ENCODE results near the gene CTXN3.

Gene CTXN3

DNA sequence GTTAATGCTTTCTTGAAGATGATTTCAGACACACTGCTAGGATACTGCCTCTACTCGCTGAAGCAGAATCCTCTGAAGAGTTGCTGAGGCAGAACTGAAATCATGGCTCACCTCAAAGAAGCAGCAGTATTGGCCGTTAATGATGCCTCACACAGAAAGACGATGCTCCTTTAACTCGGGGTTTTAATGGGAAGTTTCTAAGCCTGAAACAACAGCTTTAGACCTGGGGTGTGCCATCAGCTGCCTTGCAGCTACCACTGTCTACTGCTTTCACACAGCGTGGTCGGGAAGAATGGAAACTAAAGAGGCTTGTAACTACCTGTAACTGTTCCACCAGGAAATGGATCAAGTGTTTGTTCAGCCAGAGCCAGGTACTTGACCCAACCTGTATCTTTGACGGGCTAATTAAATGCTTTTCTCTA is at the start of gene CTXN3:
Gene CTXN3, plus strand, starts transcription at position 65 of the 422 bp plus-strand sequence. CDS start 8,440 bp downstream, outside the sequence.
- DNase-seq: no peak

DNA sequence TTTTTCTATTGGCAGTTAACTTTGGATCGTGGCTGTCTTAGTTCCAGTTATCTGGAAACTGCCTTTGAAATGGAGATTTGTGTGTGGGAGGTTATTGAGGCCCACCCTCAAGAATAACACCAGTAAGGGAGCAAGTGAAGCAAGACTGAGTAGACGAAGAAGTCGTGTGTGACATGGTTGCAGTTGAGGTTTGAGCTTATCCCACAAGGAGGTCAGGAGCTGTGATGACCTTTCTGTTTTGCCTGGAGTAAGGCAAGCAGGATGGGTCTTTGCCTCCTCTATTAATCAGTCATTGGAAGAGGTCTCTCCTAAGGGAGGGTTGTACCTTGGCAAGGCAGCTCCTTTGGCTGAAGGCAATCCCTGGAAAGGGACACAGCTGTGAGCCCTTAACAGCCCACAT is 49.6 kb upstream of the CTXN3 start:
- no peak for DNase-seq

DNA sequence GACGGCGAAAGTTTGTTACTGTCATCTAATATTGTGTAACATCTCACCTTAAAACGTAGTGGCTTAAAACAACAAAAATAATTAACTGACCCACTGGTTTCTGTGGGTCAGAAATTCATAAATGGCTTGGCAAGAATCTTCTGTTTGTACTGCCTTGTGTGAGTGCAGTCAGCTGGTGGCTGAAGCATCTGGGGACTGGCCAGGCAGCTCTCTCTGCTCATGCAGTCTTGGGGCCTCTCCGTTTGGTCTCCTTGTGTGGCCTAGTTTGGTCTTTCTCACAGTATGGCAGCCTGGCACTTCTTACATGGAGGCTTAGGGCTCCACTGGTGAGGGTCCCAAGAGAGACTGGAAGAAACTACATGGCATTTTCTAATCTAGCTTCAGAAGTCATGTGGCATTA is 49.0 kb upstream of the CTXN3 start:
- DNase-seq: no peak

DNA sequence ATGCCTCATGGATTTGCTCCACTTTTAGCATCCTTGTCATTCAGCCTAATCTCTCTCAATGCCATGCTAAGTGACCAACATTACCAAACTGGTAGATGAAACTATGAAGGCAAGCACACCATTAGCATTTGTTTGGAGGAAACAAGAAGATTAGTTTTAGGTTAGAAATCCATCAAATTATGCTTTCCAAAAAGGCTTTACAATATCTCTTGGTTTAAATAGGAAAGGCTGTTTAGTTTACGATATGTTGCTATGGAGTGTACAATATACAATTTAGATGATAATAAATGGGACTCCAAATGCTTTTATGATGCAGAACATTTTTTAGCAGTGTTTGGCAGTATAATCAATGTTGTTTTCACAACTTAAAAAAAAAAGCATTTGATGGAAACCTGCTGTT is 47.8 kb upstream of the CTXN3 start:
- DNase-seq: no peak

DNA sequence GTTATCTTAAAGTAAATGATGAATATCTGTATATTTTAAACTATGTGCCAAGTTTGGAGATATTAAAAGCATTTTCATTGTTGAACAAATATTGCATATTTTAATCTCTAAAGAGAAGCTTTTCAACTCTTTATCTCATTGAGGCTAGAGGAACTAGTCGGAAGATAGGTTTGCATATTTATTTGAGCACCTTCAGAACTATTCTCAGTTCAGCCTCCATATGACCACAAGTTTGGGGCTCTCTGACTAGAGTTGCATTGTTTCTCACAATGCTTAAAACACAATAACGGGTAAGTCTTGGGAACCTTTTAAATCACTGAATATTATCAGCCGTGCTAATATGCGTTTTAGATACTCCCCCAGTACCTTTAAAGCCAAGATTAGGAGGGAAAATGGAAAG is 47.3 kb upstream of the CTXN3 start:
- no peak for DNase-seq

DNA sequence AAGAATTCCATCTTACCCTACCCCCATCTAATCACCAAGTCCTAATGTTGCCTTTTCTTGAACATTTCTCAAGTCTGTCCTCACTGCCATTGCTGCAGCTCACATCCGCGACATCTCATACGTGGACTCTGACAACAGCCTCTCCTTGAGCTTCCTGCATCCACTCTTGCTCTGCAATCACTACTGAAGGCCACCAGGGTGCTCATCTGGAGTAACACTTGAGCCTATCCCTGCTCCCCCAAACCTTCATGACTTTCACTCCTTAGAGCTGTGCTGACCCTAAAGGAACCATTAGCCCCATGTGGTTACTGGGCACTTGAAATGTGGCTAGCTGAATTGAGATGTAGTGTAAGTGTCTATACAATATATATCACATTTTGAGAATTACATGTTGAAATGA is 46.4 kb upstream of the CTXN3 start:
- DNase-seq: no peak

DNA sequence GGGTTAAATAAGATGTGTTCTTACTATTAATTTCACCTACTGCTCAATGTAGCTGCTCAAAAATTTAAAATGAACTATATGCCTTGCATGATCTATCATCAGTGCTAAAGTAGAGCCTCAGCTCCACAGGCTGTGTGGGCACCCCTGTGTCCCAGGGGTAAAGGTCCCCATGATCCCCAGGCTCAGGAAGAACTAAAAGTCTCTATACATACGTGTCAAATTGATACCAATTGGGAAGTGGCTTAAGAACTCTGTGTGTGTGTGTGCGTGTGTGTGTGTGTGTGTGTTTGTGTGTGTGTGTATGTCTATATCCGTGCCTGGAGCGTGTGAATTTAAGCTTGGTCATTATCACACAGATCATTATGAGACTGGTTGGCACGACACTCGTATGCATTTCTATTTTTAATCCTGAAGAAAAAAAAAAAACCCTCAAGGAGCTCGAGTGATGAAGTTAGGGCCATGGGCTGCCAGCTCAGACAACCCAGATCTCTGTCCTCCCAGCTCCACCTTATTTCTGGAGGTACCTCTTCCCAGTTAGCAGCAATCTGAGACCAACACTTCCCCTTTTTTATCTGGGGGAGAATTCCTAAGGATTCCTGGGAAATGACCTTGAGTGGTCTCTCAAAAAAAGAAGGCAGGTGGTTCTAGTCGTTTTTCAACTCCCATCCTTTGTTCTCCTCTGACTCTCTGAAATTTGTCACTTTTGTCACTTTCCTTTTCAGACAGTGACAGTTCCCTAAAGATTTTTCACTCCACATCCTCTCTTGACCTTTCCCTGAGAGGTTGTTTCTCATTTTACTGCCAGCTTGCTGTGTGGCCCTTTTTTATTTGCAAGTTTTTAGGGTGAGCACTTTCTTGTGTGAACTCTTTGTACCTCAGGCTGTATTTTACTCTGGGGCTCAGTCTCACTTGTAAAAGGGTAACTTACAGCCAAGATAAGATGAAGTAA is 45.7 kb upstream of the CTXN3 start:
- no peak for DNase-seq

DNA sequence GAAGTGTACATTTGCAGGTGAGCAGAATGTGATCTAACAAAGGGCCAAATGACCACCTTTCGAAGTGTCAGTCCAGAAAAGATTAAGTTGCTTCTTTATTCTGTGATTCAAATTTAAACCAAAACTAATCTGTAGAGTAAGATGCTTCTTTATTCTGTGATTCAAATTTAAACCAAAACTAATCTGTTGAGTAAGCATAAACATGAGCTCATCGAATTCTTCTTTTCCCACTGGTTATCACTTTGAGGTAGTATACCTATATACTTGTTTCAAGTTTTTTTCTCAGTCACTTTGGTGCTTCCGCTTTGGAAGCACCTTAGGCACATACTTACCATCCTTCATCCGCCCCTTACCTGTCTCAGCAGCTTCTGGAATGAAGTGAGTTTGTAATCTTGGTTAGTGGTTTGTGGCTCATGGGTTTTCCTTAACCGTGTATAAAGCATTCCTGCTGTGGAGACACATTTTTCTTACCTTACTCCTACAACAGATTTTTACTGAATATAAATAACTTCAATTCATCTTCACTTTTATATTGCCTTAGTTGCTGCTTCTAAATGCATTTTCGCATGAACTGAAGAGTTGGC is 40.7 kb upstream of the CTXN3 start:
- DNase-seq: no peak

DNA sequence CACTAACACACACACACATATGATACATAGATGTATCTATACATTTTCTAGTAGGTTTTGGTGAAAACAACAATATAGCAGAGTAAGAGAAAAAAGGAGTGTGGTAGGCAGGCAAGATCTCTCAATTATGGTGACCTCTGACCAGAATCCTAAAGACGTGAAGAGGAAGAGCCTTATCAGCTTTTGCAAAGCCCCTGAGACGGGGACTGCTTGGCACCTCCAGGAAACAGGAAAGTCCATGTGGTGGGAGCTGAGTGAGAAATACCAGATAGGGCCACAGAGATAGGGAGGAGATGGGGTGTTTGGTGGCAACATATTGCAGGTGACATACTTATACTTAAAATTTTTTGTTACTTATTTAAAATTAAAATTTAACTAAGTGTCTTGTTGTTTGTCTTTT is 39.9 kb upstream of the CTXN3 start:
- no peak for DNase-seq

DNA sequence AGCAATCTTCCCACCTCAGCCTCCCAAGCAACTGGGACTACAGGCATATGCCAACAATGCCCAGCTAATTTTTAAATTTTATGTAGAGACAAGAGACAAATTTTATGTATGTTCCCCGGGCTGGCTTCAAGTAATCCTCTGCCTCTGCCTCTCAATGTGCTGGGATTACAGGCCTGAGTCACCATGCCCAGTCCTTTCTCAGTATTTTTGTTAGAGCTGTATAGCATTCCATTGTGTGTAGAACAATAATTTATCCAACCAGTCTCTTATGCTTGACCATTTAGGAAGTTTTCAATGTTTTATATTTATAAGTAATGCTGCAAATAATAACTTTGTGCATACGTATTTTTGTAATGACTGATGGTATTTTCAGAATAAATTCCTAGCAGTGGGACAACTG is 38.9 kb upstream of the CTXN3 start:
- DNase-seq: no peak

DNA sequence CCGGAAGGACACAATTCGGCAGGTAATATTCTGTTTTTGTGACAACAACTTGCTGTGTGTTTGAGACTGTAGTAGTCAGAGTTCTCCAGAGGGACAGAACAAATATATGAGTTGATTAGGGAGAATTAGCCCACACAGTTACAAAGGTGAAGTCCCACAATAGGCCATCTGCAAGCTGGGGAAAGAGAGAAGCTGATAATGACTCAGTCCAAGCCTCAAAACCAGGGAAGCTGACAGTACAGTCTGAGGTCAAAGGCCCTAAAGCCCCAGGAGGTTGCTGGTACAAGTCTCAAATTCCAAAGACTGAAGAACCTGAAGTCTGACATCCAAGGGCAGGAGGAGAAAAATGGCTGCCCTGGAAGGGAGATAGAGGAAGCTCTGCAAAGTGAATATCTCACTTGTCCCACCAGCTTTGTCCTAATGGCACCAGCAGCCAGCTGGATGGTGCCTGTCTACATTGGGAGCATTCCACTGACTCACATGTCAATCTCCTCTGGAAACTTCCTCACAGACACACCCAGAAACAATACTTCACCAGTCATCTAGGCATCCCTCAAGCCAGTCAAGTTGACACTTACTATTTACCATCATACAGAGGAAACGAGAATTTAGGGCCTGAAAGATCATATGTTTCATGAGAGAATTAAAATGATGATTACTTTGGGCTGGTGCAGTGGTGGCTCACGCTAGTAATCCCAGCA is 36.3 kb upstream of the CTXN3 start:
- DNase-seq: no peak

DNA sequence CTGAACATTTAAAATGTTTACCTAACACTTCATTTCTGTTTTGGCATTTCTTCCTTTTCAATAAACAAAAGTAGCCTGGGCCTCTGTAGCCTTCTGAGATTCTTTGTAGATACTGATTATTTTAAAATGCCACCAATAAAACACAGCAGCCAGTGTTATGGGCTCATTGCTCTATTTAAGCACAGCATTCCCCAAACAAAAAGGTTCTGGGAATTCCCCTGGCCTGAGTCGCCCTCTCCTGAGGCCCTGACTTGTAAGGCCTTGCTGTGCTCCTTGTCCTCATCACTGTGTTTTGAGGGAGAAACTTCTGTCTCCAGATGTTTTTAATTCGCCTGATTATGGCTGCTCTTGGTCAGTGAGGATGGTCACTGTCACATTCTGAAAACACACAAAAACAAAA is 33.0 kb upstream of the CTXN3 start:
- DNase-seq: no peak

DNA sequence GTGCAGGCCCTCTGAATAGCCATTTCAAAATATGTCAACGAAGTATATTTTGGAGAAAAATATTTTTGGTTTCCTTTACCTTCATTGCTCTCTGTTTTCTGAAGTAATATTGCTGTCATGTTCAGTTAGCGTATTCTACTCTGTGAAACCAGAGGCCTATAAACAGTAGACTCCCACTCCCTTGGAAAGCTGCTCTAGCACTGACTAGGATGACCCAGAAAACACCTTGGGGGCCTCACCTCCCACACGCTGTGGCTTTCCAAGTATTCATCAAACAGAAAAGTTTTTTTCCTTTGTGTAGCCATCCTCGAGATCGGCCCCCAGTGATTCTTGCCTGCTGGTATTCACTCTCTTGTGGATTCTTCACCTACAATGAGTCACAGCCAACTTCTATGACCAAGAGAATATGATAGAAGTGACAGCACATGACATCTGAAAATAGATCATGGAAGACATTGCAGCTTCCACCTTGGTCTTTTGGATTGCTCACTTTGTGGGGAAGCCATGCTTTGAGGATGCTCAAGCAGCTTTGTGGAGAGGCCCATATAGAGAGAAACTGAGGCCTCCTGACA is 28.9 kb upstream of the CTXN3 start:
- DNase-seq: no peak

DNA sequence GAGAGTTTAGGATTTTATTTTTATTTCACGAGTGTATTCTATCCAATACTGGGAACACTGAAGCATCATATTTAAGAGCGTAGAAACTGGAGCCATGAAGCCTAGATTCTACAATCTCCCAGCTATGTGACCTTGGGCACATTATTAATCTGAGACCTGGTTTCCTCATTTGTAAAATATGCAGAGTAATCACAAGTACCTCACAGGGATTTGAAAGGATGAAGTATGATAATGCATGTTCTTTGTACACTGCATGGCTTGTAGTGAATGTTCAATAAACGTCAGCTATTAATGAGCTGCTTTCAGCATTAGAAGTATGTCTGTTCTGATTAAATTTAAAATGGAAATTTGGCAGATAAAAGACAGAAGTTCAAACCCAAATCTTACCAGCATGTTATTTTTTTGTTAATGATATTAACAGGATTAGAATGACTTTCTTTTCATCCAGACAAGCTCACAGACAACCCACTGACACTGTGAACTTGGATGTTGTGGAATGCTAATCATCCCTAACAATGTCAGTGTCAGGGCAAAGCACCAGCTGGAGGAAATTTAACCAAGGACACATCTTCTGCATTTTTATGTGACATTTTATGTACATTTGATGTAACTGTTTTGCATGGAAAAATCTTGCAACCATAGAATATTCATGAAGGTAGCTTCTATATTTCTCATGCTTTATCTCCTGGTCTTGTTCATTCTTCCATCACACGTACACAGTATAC is 27.1 kb upstream of the CTXN3 start:
- no peak for DNase-seq

DNA sequence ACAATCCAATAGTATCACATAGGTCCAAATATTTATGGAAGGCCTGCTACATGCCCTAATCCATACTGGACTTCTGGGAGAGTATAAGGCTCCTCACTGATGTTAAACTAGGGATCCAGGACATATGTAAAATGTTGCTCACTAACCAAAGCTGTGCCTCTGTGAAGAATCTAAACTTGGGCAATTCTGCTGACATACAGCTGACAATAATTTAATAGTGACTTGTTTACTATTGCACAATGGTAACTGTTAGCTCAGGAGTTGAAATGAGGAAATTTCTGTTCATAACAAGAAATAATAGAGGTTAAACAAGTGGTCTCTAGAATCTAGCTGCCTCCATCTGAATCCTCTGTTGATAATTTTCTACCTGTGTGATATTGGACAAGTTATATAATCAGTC is 14.9 kb upstream of the CTXN3 start:
- no peak for DNase-seq

DNA sequence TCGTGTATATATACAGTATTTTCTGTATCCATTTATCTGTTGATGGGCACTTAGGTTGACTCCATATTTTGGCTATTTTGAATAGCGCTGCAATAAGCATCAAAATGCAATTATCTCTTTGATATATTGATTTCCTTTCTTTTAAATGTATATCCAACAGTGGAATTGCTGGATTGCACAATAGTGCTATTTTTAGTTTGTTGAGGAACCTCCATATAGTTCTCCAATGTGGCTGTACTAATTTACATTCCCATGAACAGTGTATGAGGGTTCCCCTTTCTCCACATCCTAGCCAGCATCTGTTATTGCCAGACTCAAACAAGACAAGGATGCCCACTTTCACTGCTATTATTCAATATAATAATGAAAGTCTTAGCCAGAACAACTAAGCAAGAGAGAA is 9.1 kb upstream of the CTXN3 start:
- no peak for DNase-seq

DNA sequence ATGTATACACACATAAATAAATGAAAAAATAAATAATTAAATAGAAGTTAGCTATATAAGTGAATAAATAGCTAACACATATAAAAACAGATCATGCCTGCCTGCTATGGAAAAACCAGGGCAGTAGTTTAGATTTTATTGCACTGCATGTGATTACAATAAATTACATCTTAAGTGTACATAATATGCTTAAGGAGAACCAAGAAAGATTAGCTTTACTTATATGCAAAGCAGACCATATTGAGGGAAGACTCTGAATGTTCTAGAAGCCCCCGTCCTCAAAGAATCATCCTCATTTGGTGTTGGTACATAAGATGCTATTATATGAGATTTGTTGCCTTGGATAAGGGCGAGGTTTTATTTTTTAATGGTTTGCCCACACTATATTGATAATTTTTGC is 5.9 kb upstream of the CTXN3 start:
- DNase-seq: no peak

DNA sequence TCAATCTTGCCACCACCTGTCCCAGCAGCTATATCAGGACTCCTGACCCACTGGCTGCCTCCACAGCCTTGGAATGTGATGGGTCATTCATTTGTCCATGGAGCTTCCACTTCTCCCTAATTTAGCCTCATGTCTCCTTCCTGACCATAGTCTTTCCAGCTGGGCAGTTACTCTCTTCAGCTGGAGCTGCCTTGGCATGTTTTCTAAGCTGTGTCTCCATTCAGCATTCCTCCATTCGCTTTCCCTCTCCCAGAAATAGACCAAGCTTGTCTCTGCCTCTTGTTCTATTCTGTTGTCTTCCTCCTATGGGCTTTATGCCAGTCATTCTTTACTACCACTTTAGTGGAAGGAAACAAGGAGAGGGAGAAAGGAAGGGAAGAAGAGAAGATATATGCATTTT is 5.3 kb upstream of the CTXN3 start:
- no peak for DNase-seq

DNA sequence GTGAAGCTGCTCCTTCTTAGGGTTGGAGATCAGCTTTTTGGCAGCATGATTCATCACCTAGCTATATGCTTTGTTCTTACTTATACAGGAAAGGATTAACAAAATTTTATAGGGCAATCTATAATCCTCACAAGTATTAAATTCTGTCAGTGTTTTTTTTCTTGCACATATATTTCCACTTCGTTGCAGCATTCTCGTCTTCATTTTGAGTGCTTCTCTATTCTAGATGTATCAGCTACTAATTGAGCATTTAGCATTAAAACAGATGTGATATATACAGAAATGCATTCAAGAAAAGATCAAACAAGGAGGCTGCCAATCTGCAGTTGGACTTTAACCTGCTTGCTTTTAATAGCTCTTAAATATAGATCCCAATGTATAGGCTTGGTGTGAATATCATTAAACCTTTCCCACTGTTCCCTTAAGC is 3.6 kb upstream of the CTXN3 start:
- DNase-seq: no peak

DNA sequence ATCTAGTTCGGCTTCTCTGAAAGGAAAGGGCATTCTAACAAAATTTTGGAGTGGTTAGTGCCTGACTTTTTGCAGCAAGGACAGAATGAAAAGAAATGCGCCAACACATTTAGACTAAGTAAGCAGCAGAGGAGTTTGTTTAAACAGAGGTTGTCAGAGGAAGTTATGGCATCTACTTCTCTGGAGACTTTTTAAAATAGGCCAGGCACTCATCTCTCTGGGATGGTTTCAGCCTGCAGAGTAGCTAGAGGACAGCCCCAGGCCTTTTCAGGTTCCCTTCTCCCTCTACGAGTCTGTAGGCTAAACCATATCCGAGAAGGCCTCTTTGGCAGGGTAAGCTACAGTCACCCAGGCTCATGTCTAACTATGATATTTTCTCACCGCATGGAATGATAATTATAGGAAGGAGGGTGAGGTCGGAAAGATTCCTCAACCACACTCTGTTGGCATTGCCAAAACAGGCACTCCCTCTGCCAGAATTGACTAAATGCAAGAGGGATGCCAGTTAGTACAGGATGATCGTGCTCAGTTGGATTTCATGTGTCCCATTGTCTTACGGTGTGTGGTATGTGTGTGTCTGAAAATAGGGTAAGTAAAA is 1.4 kb upstream of the CTXN3 start:
- DNase-seq: no peak

DNA sequence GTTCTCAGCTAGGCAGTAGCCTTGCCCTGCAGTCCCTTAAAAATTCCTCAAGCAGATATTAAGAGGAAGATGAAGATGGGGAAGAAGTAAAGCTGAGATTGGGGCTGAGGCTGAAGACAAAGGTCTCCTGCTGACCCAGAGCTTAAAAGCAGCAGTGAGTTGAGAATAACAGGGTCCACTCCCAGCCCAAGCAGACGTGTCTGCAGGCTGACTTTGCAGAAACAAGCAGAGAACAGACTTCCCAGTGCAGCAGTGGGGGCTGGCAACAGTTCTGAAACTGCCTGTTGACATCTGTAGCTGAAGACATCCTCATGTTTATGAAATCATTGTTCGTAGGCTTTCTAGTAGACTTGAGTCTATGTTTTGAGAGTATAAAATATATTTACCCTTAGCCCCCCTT is 1.1 kb downstream of the CTXN3 start:
- DNase-seq: no peak

DNA sequence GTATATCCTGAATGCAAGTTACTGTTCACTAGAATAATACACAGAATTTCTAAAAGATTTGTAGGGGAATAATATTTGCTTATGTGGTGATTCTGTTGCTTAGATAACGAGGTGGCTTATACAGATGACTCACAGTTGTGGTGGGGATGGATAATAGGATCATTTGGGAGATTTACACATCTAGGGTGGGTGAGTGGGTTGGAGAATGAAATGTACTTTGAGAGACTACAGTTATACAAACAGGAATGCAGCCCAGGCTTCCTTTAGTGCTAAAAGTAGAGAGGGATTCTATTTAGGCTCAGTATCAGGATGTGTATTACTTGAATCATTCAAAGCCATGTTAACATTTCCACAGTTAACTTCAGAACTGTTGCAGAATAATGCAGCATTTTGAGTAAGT is 1.8 kb downstream of the CTXN3 start:
- no peak for DNase-seq
